GM18508 (cell line): Measurements from ENCODE around the gene MED8.

Experiments
- ATAC-seq: cut with Tn5 transposase; IDR thresholded peaks from one replicate; pipeline ENCODE4 v1.9.1; 2021; ENCODE audit warnings: moderate number of reproducible peaks; ENCODE audit not compliant: insufficient read depth, unreplicated experiment

The MED8 gene

GRCh38 chr1:43363283-43363934 is 26.2 kb downstream of the MED8 start:
- ATAC-seq: no peak

- no peak for ATAC-seq
Observed at GRCh38 chr1:43360616-43361015, 29.0 kb downstream of the MED8 start.

GRCh38 chr1:43359696-43360095 is 29.9 kb downstream of the MED8 start:
- no peak for ATAC-seq

DNA sequence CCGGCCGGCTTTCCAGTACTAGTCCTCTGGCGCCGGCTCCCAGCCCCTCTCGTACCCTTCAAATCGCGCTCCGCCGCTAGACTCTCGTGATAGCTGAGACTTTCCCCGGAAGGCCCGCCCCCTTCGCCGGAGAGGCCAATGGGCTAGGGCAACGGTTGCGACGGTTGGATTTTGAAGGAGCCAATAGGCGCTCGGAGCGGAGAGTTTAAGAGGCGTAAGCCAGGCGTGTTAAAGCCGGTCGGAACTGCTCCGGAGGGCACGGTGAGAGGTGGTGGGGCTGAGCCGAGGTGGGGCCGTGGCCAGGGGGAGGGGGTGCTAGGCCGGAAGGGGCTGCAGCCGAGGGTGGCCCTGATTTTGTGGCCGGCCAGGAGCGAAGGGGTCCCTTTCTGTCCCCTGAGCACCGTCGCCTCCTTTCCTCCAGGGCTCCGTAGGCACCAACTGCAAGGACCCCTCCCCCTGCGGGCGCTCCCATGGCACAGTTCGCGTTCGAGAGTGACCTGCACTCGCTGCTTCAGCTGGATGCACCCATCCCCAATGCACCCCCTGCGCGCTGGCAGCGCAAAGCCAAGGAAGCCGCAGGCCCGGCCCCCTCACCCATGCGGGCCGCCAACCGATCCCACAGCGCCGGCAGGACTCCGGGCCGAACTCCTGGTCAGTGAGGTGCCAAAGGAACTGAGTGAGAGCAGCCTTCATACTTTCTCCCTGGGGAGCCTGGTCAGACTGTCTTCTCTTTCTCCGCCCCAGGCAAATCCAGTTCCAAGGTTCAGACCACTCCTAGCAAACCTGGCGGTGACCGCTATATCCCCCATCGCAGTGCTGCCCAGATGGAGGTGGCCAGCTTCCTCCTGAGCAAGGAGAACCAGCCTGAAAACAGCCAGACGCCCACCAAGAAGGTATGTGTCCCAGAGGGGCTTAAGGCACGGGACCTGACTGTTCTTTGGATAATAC is 30.6 kb downstream of the MED8 start, which contains the start of gene CDC20:
Gene CDC20 (plus strand): TSS at position 236 of the 948 bp plus-strand sequence. CDS start 235 bp downstream, at position 471.
- peak; percentile 79 for ATAC-seq

DNA sequence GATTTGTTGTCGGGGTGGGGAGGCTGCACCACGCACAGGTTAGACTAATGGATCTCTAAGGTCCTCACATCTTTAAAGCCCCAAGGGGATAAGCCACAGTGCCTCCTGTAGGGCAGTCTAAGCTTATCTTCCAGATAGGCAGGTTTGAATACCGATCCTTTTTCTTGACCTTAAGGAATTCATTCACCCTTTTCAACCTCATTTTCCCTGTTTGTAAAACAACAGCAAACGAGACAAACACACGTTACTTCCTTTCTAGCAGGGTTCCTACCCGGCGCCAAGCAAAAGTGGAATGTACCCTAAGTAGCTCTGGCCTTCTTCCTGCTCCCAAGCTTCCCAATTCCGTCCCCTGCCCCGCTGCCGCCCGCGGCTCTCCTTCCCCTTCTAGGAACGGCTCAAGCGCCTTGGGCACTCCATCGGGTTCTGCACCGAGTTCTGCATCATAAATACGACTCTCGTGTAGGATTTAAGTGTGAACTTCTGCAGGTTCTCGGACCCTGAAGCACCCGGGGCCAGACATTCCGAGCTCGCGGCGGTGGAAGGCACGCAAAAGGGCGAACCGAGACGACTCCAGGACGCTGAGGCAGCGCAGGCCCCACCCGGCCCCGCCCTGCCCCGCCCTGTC is 31.4 kb downstream of the MED8 start:
- ATAC-seq: no peak

- no peak for ATAC-seq
Observed at GRCh38 chr1:43357251-43357650, 32.3 kb downstream of the MED8 start.

- no peak for ATAC-seq
Observed at GRCh38 chr1:43354936-43355335, 34.7 kb downstream of the MED8 start.

GRCh38 chr1:43354471-43354870 is 35.1 kb downstream of the MED8 start:
- ATAC-seq: no peak

- ATAC-seq: no peak
Observed at GRCh38 chr1:43352881-43353280, 36.7 kb downstream of the MED8 start.

- no peak for ATAC-seq
Observed at GRCh38 chr1:43352351-43352705, 37.3 kb downstream of the MED8 start.

- ATAC-seq: no peak
Observed at GRCh38 chr1:43351421-43352350, 37.9 kb downstream of the MED8 start.

- no peak for ATAC-seq
Observed at GRCh38 chr1:43350976-43351375, 38.6 kb downstream of the MED8 start.

DNA sequence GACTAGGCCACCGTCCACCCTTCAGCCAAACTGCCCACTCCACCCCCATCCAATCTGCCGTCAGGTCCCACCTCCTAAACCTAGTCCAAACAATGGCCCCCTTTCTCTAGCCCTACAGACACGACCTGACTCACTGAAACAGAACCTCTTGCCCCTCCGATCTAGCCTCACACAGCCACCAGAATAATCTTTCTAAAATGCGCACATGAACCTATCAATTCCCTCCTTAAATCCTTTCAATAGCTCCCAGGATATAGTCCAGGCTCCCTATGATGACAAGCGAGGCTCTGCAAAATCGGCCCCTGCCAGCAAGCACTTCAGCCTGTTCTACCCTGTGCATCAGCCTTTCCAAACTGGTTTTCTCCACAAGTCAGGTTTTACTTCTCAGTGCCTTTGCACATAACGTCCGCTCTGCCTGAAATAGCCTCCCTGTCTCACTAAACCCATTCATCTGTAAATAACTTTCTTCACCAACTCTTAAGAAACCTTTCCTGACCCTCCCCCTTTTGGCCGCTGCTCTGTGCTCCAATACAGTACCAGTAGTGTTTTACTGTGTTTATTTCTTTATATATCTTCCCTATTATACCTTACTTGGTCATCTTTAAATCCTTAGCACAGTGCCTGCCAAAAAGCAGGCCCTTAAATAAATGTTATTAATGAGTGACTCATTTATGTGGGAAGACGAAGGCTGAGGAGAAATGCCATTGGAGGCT is 39.9 kb downstream of the MED8 start:
- no peak for ATAC-seq

DNA sequence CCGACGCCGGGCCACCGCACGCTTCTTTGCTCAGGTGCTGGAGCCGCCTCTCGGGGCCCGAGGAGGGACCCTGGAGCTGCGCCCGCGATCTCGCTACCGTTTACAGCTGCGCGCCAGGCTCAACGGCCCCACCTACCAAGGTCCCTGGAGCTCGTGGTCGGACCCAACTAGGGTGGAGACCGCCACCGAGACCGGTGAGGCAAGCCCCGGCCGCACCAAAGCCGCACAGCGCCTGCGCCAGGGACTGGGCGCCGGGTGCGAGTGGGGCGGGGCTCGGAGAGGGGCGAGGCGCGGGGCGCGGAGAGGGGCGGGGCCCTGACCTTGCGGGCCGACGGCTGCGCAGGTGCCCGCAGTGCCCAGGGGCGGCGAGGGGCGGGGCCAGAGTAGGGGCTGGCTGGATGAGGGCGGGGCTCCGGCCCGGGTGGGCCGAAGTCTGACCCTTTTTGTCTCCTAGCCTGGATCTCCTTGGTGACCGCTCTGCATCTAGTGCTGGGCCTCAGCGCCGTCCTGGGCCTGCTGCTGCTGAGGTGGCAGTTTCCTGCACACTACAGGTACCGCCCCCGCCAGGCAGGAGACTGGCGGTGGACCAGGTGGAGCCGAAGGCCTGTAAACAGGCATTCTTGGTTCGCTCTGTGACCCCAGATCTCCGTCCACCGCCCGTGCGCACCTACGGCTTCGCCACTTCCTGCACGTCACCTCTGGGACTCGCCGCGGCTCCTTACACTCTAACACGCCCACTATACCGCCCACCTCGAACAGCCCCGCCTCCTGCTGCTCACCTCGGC is 40.6 kb downstream of the MED8 start:
- ATAC-seq: no peak

GRCh38 chr1:43348343-43348808 is 41.2 kb downstream of the MED8 start:
- no peak for ATAC-seq

DNA sequence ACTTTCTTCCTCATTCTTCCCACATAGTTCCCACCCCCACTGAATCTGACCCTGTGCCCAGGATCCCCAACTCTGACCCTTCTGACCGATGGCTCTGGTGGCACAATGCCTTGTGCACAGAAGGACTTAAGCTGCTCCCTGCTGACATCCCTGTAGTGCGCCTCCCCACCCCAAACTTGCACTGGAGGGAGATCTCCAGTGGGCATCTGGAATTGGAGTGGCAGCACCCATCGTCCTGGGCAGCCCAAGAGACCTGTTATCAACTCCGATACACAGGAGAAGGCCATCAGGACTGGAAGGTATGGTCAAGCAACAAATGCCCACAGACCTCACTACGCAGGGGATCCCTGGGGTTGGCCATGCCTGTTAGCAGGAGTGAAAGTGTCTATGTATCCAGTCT is 43.0 kb downstream of the MED8 start:
- no peak for ATAC-seq

DNA sequence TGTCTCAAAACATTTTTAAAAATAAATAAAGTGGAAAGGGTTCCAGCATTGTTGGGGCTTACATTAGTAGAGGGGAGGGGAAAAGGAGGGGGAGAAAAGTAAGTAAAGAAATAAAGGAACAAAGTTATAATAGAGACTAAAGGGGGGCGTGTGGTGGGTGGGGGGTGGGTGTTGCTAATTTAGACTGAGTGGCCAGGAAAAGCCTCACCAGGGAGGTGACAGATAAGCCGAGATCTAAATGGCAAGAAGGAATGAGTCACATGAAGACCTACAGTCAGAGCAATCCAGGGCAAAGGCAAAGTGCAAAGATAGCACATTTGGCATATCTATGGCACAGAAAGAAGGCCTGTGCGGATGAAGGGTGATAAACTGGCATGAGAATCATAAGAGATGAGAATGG is 44.5 kb downstream of the MED8 start:
- no peak for ATAC-seq

DNA sequence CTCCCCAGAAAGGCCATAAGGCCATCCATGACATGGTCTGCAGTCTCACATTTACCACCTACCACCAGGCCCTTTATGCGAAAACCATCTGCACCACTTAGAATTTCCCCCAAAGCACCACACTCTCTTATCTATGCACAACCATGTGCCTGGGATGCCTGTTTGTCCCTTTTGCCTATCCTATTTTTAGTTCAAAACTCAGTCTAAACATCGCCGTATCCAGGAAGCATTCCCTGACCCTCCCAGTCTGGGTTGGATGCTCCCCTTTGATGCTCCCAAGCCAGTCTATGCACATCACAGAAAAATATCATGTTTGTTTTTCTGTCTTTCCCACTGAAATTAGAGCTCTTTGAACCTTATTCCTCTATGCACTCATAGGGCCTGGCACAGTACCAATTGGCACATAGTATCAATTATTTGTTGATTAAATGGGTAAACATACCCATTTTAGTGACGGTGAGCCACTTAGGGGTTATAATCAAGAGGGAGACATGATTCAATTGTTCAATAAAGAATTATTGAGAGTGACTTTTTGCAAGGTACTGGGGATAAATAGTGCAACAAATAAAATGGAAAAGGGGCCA is 45.2 kb downstream of the MED8 start:
- ATAC-seq: no peak
